Urothelium cell line (cell line): Measurements from ENCODE around the gene TNIK.

ENCODE experiments used
- DNase-seq: peaks from one replicate; pipeline ENCODE4 v3.0.0; 2011; ENCODE audit warnings: low spot score, mixed read lengths
- FAIRE-seq: peaks from 2 replicates; lab custom pipeline; 2011; peaks lifted over from hg19 to GRCh38; lab: Jason Lieb, UNC

TNIK gene

DNA sequence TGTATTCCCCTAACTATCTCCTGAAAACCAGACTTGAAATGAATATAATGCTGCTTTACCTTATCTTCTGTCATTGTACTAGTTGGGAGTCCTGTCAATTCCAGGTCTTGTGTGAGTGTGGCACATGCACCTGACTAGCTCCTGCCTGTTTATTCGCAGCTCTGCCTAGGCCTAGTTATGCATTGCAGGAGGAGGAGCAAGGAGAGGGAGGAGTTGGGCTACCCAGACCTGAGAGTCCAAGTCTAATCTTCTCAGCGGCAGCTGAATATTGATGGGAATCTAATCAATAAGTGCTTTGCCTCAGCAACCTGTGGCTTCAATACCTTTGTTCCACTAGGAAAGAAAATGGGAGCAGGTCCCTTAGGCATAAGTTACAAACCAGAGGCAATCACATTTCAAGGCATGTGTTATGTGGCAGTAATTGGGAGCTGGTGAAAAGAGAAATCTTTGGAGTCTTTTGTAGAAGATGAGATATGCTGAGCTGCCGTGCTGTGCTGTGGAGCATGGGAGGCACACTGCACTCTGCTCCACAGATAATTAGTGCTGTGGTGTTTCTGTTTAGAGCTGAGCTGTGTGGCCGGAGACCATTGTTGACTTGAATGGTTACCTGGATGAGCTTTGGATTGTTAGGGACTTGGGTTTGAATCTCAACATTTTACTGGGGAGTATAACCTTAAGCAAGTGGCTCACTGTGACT lies 433.5 kb downstream of the TNIK start, which contains the start of gene SLC2A2:
TSS of gene SLC2A2 (minus strand) at position 124 of the 697 bp plus-strand sequence. CDS start at position 74, 50 bp downstream.
- DNase-seq (no peak), FAIRE-seq (no peak)

DNA sequence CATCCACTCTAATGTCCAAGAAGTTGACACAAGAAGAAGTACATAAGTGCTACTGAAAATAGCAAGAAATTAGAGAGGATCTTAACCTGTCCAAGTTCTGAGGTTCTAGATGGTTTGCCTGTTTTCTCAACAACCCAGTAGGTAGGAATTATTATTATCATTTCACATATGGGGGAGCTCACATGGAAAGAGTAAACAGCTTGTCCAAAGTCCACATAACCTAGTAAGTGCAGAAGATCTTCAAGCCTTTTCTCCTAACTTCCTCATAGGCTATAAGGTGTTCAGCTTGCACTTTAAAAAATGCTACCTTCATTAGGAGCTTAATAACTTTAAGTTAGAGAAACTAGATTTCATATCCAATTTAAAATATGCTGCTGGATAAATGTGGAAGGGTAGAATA lies 436.6 kb downstream of the TNIK start:
- no peak for DNase-seq
- no peak for FAIRE-seq

DNA sequence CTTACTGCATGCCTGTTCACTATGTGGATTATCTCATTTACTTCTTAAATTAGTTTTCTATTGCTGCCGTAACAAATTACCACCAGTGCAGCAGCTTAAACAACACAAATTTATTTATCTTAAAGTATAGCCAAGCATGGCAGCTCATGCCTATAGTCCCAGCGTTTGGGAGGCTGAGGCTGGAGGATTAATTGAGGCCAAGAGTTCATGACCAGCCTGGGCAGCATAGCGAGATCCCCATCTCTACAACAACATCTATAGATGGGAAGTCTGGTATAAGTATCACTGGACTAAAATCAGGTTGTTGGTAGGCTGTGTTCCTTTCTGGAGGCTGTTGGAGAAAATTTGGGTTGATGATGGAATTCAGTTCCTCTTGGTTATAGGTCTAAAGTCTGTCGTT lies 438.8 kb downstream of the TNIK start:
- FAIRE-seq: no peak
- DNase-seq: no peak

DNA sequence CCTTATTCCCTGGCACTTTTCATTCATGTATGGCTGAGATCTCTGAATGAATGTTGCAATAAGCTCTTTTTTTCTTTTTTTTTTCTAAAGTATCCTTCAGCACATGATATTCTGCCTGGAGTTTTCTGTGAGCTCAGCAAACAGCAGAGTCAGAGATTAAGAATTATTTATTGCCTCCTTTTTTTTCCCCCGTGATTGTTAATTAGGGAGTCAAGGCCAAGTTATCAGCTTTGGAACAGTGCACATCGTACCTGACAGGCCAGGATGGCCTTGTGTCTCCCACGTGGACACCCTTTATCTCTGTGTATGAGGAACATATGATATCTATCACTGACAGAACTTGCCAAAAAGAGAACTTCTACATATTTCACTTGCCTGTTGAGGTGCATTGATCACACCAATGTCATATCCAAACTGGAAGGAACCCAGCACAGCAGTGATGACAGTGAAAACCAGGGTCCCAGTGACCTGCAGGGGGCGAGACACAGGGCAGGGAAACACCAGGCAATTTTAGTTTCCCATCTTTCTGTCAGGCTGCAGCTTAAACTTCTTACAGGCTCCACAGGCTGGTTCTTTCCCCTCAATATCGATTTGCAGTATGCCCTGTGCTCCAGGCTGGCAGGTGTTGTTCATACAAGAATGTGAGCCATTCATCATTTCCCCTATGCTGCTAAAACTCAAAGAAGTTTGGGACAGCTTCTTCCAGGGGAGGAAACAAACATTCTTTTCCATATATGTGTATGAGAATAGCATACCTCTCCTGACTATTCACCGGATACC lies 441.9 kb downstream of the TNIK start:
- no peak for FAIRE-seq
- no peak for DNase-seq

DNA sequence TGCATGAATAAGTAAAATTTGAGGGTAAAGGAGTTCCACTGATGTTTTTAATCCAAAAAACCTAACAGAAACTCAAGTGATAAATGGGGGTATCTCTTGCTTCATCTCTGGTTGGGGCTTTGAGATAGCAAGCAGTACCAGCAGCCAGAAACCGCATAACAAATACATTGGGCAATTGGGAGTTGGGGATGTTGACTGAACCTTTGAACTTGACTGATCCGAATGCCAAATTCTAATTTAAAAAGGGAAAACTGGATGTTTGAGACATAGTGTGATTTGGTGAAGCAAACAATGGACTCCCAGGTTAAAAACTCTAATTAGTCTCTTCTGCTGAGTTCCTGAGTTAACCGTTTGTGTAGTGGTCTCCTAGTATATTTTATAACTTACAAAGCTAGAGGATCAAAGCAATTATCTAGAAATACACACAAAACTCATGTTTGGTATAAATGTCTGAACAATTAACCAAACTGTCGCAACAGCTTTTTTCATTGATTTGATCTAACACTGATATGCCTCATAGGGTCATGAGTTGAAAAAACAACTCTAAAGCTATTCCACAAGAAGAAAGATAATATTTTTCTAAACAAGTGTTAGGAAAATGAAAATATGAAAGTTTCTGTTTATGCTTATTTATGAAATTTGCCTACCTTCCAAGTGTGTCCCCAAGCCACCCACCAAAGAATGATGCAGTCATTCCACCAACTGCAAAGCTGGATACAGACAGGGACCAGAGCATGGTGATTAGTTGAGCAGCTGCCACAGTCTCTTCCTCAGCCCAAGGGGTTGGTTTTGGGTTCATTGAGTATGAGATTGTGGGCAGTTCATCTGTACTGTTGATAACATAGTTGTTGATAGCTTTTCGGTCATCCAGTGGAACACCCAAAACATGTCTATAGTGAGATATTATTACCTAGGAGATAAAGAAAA lies 446.1 kb downstream of the TNIK start:
- FAIRE-seq: no peak
- no peak for DNase-seq

DNA sequence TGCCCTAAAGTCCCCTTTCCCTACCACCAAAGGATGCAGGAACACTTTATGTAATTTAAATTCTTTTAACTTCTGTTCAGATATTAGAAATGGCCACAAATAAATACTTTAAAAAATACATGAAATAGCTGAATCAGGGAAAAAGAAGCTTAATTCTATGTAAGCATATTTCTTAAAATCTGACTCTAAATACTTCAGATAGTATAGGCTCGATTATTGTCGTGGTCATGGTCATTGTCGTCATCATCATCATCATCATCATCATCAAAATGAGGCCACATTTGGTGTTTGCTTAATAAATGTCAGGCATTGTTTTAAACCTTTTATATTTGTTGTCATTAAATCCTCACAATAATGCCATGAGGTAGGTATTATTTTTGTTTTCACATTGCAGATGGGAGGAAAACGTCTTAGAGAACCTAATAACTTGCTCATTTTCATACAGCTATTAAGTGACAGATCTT lies 448.3 kb downstream of the TNIK start:
- FAIRE-seq (no peak), DNase-seq (no peak)
